ENCODE data around the gene RFX8.

DNA sequence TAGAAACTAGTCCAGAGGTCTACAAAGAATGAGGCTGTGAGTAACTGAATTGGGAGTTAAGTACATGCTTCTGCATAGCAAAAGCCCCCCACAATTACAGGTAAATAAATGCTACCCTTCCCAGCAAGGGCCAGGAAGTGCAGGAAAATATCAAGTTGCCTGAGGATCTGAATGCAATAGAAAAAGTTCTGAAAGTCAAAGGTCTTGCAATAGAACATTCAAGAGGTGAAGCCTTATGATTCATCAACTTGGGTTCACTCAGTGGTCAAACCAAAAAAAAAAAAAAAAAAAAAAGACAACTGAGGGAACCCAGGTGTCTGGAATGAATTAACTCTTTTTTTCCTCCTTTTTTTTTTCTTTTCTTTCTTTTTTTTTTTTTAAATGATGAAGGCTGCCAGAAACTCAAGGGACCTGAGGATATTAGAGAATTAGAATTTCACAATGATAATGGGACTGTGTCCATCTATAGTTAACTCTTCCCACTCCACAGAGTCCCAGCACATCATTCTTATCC, 42.9 kb upstream of the RFX8 start:
- TF ChIP-seq ZNF551 (CRISPR knock-in tag; IDR thresholded peaks at IDR 0.05) (no peak), TARDBP (IDR thresholded peaks at IDR 0.05) (no peak), SPI1 (IDR thresholded peaks at IDR 0.05; ENCODE audit: borderline replicate concordance, low read depth, low read length) (no peak), ZNF609 (CRISPR knock-in tag; IDR thresholded peaks at IDR 0.05; ENCODE audit: borderline replicate concordance) (no peak), CTCF (IDR thresholded peaks at IDR 0.05 in 2 of 3, conservative IDR thresholded peaks at IDR 0.05 in 1 of 3; ENCODE audit: insufficient read depth in 2 of 3, low read depth in 1 of 3, low read length in 3 of 3) (no peak)
- TF ChIP-seq, protein P1, sequence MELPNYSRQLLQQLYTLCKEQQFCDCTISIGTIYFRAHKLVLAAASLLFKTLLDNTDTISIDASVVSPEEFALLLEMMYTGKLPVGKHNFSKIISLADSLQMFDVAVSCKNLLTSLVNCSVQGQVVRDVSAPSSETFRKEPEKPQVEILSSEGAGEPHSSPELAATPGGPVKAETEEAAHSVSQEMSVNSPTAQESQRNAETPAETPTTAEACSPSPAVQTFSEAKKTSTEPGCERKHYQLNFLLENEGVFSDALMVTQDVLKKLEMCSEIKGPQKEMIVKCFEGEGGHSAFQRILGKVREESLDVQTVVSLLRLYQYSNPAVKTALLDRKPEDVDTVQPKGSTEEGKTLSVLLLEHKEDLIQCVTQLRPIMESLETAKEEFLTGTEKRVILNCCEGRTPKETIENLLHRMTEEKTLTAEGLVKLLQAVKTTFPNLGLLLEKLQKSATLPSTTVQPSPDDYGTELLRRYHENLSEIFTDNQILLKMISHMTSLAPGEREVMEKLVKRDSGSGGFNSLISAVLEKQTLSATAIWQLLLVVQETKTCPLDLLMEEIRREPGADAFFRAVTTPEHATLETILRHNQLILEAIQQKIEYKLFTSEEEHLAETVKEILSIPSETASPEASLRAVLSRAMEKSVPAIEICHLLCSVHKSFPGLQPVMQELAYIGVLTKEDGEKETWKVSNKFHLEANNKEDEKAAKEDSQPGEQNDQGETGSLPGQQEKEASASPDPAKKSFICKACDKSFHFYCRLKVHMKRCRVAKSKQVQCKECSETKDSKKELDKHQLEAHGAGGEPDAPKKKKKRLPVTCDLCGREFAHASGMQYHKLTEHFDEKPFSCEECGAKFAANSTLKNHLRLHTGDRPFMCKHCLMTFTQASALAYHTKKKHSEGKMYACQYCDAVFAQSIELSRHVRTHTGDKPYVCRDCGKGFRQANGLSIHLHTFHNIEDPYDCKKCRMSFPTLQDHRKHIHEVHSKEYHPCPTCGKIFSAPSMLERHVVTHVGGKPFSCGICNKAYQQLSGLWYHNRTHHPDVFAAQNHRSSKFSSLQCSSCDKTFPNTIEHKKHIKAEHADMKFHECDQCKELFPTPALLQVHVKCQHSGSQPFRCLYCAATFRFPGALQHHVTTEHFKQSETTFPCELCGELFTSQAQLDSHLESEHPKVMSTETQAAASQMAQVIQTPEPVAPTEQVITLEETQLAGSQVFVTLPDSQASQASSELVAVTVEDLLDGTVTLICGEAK (IDR thresholded peaks at IDR 0.05): no peak
- TF ChIP-seq, protein P1 (CRISPR knock-in tag; IDR thresholded peaks at IDR 0.05): no peak

Data from K562 (cell line).